HepG2 (cell line): ENCODE measurements around the gene P4HB. TPM values are rescaled to one million over a fixed set of nuclear protein-coding genes. Genes with fewer than 3 reads are reported as not detected.

Experiments
- AHR ChIP-seq: IDR thresholded peaks from 2 replicates; pipeline ENCODE4 v1.6.1; 2018; ENCODE audit warnings: missing genetic modification reagents, missing compliant biosample characterization
- FOXP4 ChIP-seq: sonication (generic); formaldehyde crosslinking; IDR thresholded peaks from 2 replicates; pipeline ENCODE4 v1.4.0; 2020; ENCODE audit warnings: missing genetic modification reagents
- GABPA ChIP-seq, 2 experiments: IDR thresholded peaks; 2 replicates each; pipeline ENCODE4 v1.6.1; 2011 to 2016; ENCODE audit warnings: low read depth in 2 of 2, low read length in 1 of 2, missing biosample characterization in 1 of 2, missing genetic modification characterization in 1 of 2
- HMG20A ChIP-seq: IDR thresholded peaks from 2 replicates; pipeline ENCODE4 v1.6.1; 2016; ENCODE audit warnings: borderline replicate concordance
- HOXD1 ChIP-seq: sonication (generic); formaldehyde crosslinking; IDR thresholded peaks from 2 replicates; pipeline ENCODE4 v1.5.0; 2020; ENCODE audit warnings: missing genetic modification reagents
- MATR3 ChIP-seq: sonication (generic); formaldehyde crosslinking; IDR thresholded peaks from 2 replicates; pipeline ENCODE4 v1.4.0; 2020; ENCODE audit warnings: missing genetic modification reagents
- PRDM10 ChIP-seq: sonication (generic); formaldehyde crosslinking; IDR thresholded peaks from 2 replicates; pipeline ENCODE4 v1.4.0; 2020; ENCODE audit warnings: low read depth, missing genetic modification reagents
- ZC3H4 ChIP-seq: sonication (generic); formaldehyde crosslinking; IDR thresholded peaks from 2 replicates; pipeline ENCODE4 v1.4.0; 2020; ENCODE audit warnings: missing genetic modification reagents, borderline replicate concordance
- ZNF557 ChIP-seq: sonication (generic); formaldehyde crosslinking; IDR thresholded peaks from 2 replicates; pipeline ENCODE4 v1.4.0; 2020; ENCODE audit warnings: missing genetic modification reagents
- ZNF597 ChIP-seq: sonication (generic); formaldehyde crosslinking; IDR thresholded peaks from 2 replicates; pipeline ENCODE4 v1.5.0; 2020; ENCODE audit warnings: missing genetic modification reagents
- ZNF674 ChIP-seq: sonication (generic); formaldehyde crosslinking; IDR thresholded peaks from 2 replicates; pipeline ENCODE4 v1.5.0; 2020; ENCODE audit warnings: low read depth, mild to moderate bottlenecking, missing genetic modification reagents
- ZNF713 ChIP-seq: sonication (generic); formaldehyde crosslinking; IDR thresholded peaks from 2 replicates; pipeline ENCODE4 v1.4.0; 2020; ENCODE audit warnings: mild to moderate bottlenecking, missing genetic modification reagents
- ZNF839 ChIP-seq: sonication (generic); formaldehyde crosslinking; IDR thresholded peaks from 2 replicates; pipeline ENCODE4 v1.4.0; 2020; ENCODE audit warnings: missing genetic modification reagents, mild to moderate bottlenecking, borderline replicate concordance
- ZNF891 ChIP-seq: sonication (generic); formaldehyde crosslinking; IDR thresholded peaks from 2 replicates; pipeline ENCODE4 v1.5.0; 2020; ENCODE audit warnings: mild to moderate bottlenecking, missing genetic modification reagents
- polyA plus RNA-seq, 8 experiments: library from polyadenylated mRNA; depleted of rRNA in 3 of 8; stranded (reverse) in 7 of 8; unstranded in 1 of 8; fragments of >200 nt; fragmentation: Illumina TruSeq in 4 of 8; extraction: Trizol in 4 of 8; gene quantifications; 2 replicates each; pipeline versions ENCODE4 v1.2.1 to v1.2.3, GENCODE V29; 2011 to 2016; ENCODE audit warnings: low read depth in 4 of 8, missing spikeins in 1 of 8, mixed read lengths in 1 of 8; ENCODE audit not compliant: insufficient read depth in 1 of 8
- total RNA-seq, 5 experiments: library from RNA; depleted of rRNA; stranded (reverse); fragments of >200 nt; fragmentation: Illumina TruSeq; extraction: Trizol; gene quantifications; 2 replicates each; pipeline ENCODE4 v1.2.3, GENCODE V29; 2016; ENCODE audit warnings: low read depth in 1 of 5
- TF ChIP-seq, protein P1 (sequence below): sonication (generic); formaldehyde crosslinking; IDR thresholded peaks from 2 replicates; pipeline ENCODE4 v1.5.1; 2020; ENCODE audit warnings: mild to moderate bottlenecking, missing genetic modification reagents, borderline replicate concordance
- TF ChIP-seq, protein P2 (sequence below): conservative IDR thresholded peaks from 2 replicates; pipeline ENCODE4 v1.6.1; 2018; ENCODE audit warnings: missing genetic modification reagents
- TF ChIP-seq, protein P3 (sequence below): sonication (generic); formaldehyde crosslinking; IDR thresholded peaks from 2 replicates; pipeline ENCODE4 v1.9.0; 2021; ENCODE audit warnings: missing genetic modification reagents, borderline replicate concordance

The P4HB gene
- total and polyA plus RNA-seq, 2 of the 13 experiments (the other 11 are each of a cell fraction or from before 2014, with no cell fraction given): 185 to 782 TPM

GRCh38 chr17:81860756-81861568, 627 bp upstream of the P4HB start (continued):
- TF ChIP-seq, protein P1, sequence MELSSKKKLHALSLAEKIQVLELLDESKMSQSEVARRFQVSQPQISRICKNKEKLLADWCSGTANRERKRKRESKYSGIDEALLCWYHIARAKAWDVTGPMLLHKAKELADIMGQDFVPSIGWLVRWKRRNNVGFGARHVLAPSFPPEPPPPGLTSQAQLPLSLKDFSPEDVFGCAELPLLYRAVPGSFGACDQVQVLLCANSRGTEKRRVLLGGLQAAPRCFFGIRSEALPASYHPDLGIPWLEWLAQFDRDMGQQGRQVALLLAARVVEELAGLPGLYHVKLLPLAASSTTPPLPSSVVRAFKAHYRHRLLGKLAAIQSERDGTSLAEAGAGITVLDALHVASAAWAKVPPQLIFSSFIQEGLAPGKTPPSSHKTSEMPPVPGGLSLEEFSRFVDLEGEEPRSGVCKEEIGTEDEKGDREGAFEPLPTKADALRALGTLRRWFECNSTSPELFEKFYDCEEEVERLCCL: peak; percentile 91; the same call in 1 of the 2 replicates
- TF ChIP-seq HMG20A (CRISPR knock-in tag) (no peak), ZNF839 (CRISPR knock-in tag) (0 out of 2 replicates have a peak, but pooled peaks have one; percentile 15), ZNF557 (CRISPR knock-in tag) (no peak), ZNF713 (CRISPR knock-in tag) (peak; percentile 64; the same call in 1 of the 2 replicates), ZC3H4 (CRISPR knock-in tag) (no peak; the same call in 1 of the 2 replicates), GABPA (IDR thresholded peaks at IDR 0.05; ENCODE audit: low read depth, low read length) (no peak), GABPA (CRISPR knock-in tag; IDR thresholded peaks at IDR 0.05; ENCODE audit: low read depth) (peak; percentile 94), ZNF891 (peak; percentile 1), FOXP4 (CRISPR knock-in tag) (peak; percentile 73), ZNF597 (CRISPR knock-in tag) (no peak), AHR (CRISPR knock-in tag) (peak; percentile 91; the same call in 1 of the 2 replicates), PRDM10 (peak; percentile 53; the same call in 1 of the 2 replicates), ZNF674 (no peak), MATR3 (CRISPR knock-in tag) (no peak), HOXD1 (CRISPR knock-in tag) (peak; percentile 94)
- TF ChIP-seq, protein P2, sequence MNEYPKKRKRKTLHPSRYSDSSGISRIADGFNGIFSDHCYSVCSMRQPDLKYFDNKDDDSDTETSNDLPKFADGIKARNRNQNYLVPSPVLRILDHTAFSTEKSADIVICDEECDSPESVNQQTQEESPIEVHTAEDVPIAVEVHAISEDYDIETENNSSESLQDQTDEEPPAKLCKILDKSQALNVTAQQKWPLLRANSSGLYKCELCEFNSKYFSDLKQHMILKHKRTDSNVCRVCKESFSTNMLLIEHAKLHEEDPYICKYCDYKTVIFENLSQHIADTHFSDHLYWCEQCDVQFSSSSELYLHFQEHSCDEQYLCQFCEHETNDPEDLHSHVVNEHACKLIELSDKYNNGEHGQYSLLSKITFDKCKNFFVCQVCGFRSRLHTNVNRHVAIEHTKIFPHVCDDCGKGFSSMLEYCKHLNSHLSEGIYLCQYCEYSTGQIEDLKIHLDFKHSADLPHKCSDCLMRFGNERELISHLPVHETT (CRISPR knock-in tag): peak; percentile 97
- TF ChIP-seq, protein P3, sequence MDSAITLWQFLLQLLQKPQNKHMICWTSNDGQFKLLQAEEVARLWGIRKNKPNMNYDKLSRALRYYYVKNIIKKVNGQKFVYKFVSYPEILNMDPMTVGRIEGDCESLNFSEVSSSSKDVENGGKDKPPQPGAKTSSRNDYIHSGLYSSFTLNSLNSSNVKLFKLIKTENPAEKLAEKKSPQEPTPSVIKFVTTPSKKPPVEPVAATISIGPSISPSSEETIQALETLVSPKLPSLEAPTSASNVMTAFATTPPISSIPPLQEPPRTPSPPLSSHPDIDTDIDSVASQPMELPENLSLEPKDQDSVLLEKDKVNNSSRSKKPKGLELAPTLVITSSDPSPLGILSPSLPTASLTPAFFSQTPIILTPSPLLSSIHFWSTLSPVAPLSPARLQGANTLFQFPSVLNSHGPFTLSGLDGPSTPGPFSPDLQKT (CRISPR knock-in tag): peak; percentile 92; the same call in 1 of the 2 replicates
